Measurements from ENCODE around the gene FETUB.
"Not testable (repeated sequence)": the region's sequence is repeated elsewhere in the genome, so short reads cannot be mapped to it uniquely, and the experiment has no call there.

FETUB gene

GRCh38 chr3:186613637-186614265 lies 26.4 kb upstream of the FETUB start:
- no peak for DNase-seq

- DNase-seq, result no peak
Observed at GRCh38 chr3:186614266-186614596, 26.0 kb upstream of the FETUB start.

DNA sequence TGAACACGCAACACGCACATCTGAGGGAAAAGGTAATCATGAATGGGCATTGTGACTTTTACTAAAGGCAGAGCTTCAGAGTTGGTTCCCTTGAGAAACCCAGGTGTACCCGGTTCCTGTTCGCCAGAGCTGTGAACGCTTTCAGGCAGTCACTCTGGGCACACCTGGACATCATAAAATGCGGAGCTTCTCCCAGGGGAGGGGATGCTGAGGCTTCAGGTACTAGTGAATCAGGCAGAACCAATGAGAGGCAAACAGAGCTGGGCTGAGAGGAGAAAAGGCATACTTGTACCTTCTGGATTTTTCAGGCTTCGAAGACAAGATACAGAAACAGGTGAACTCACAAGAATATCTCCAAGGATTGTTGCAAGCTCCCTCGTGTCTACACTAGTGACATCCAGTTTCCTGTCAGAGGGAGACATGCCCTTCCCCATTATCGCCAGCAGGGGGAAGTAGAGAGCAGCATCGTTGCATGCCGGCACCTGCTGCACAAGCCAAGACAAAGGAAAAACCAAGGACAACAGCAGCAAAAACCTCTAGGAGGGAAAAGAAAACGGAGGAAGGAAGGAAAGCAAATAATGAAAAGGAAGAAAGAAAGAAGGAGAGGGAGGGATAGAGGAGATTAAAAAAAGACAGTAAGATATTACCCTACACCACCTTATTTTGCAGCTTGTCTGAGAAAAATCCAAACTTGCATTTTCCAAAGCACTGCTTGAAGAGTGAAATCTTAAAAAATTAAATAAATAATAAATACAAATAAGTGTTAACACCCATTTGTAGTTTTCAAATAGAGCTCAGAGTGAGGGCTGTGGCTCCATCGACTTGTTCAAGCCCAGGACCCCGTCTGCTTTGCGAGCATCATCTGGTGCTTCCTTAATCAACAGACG lies 25.4 kb upstream of the FETUB start:
- DNase-seq, result peak; percentile 24 to 68 (median 51)

- no peak for DNase-seq
Observed at GRCh38 chr3:186616299-186616617, 23.9 kb upstream of the FETUB start.

DNA sequence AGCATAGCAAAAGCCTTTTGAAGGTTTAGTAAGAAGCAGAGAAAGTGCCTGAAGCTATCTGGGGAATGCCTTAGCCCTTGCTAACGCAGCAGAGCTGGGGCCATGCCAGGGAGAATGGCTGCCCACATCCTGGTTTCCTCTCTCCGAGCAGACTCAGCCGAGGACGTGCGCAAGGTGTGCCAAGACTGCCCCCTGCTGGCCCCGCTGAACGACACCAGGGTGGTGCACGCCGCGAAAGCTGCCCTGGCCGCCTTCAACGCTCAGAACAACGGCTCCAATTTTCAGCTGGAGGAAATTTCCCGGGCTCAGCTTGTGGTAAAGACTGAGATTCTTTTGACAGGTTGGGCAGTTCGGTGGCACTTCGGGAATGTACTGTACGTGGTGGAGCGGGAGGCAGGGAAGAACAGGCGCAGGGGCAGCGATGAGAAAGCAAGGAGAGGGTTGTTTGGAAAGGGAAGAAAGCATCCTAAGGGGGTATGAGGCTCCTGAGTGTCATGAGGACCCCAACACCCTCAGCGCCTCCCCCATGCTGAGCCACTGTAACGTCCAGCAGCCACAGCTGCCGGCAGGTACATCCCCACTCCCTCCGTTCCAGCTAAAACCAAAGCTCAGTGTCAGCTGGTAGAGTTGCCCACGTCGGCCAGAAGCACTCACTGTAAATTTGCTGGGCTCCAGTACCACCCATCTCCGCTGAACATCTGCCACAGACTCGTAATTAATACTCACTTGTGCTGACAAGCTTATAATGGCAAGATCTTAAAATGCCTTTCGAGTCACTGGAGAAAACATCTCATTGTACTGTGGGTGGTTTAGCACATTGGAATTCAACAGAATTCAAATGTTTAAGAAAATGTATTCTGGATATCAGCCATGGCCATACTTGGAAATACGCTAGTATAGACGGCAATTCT lies 22.9 kb upstream of the FETUB start:
- peak; percentile 72 to 87 (median 80) for DNase-seq

DNA sequence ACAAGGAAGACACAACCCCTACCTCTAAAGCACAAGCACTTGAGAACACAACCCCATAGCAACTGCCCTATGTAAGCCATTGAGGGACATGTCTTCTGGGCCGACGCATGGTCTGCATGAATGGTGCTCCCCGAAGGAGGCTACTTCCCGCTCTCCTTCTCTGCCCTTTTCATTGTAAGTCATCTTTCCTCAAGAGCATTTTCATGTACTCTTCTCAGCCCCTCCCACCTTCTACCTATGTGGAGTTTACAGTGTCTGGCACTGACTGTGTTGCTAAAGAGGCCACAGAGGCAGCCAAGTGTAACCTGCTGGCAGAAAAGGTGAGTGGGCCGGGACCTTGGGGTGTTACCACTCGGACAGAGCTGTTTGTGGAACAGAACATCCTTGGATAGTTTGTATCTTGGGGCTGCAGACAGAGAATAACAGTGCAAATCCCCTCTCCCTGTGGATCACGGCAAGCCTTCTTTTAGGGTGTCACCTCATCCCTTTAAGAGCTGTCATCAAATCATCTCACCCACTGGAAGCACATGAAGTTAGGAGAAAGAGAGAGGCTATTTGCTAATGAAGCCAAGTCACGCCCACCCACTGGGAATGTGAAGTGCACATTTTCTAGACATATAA lies 21.8 kb upstream of the FETUB start:
- no peak for DNase-seq

- no peak for DNase-seq
Observed at GRCh38 chr3:186619787-186620212, 20.4 kb upstream of the FETUB start.

GRCh38 chr3:186620213-186621092 lies 19.7 kb upstream of the FETUB start:
- DNase-seq, result no peak

- DNase-seq, result no peak
Observed at GRCh38 chr3:186621894-186622650, 18.1 kb upstream of the FETUB start.

GRCh38 chr3:186622651-186623310 lies 17.4 kb upstream of the FETUB start:
- DNase-seq, result no peak

GRCh38 chr3:186624598-186624997 lies 15.6 kb upstream of the FETUB start:
- no peak for DNase-seq

DNA sequence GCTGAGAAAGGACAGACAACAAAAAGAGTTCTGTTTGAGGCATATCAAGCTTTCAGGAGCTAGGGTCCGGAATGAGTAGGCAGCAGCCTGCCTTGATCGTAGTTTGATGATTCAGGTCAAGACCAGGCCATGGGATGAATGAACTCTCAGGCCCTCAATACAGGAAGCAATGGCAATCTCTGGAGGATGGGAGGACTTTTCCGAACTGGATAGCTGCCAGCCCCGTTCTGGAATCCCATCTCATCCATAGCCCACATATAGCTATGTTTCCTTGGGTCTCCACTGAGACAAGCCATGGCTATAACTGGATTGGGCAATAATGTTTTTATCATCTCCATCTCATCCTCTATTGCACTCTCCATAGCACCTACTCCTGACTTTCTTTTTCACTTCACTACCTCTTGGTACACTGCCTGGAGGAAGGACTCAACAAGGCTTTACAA lies 14.6 kb upstream of the FETUB start:
- no peak for DNase-seq

GRCh38 chr3:186626254-186626847 lies 13.8 kb upstream of the FETUB start:
- DNase-seq, result no peak

- DNase-seq, result no peak
Observed at GRCh38 chr3:186627852-186628414, 12.3 kb upstream of the FETUB start.

GRCh38 chr3:186628756-186629155 lies 11.4 kb upstream of the FETUB start:
- DNase-seq, result no peak

GRCh38 chr3:186630950-186631641 lies 9.1 kb upstream of the FETUB start:
- DNase-seq, result no peak

GRCh38 chr3:186633481-186633880 lies 6.7 kb upstream of the FETUB start:
- DNase-seq, result no peak

DNA sequence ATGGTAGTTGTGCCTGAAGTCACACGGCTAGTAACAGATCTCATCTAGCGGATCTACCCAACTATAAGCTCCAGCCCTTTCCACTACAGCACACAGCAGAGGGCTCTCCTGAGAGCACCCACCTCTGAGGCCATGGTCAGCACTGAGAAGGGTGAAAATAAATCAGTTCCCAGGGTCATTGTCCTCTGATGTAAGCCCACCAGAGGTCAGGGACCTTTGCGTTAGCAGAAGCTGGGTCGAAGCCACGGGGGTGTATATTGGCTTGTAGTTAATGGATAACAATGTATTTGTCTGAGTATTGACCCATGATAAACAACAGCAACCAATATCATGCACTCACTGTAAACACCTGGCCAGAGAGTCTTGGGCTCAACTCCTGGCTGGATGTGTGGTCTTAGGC lies 6.0 kb upstream of the FETUB start:
- DNase-seq, result not testable (repeated sequence)

DNA sequence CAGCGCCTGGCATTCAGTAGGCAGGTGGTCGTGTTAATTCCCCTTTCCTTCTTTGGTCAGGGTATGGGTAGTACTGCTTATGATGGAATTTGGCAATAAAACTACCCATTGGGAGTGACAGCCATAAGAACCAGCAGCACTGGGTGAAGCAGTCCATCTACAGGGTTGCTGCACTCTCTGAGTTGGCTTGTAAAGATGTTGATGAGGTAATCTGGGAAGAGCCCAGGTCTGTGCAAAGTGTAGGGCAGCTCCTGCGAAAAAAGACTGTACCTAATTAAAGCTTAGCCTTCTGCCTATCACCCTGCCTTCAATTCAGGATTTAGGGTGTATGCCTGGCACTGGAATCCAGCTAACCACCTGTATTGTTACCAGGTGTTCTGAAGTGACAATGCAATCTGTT lies 4.7 kb upstream of the FETUB start:
- DNase-seq, result no peak
